ENCODE data around the gene TMEM106C. TPM values are rescaled to one million over a fixed set of nuclear protein-coding genes. Genes with fewer than 3 reads are reported as not detected.

Gene TMEM106C
- total and polyA plus RNA-seq, 7 experiments from 2014 or later = 20.7 to 120 (median 34.7) TPM

GRCh38 chr12:47935184-47935583 is 28.2 kb upstream of the TMEM106C start:
- H3K27me3 Mint-ChIP-seq = peaks cover 0 to 20% (median 4%) of the 10 kb centered on the region in 5 donors
- Histone ChIP-seq H3K27ac (ENCODE audit: low read depth, low read length) (no peak overlapping the region), H3K4me3 (ENCODE audit: low read length) (no peak overlapping the region), H3K9me3 (ENCODE audit: control insufficient read depth in 2 of 3, low read length in 3 of 3) (no peaks in the 10 kb centered on the region), H3K4me1 (ENCODE audit: control insufficient read depth in 2 of 2, insufficient read depth in 2 of 2, low read length in 2 of 2) (no peaks in the 10 kb centered on the region), H3K36me3 (ENCODE audit: control insufficient read depth in 2 of 3, insufficient read depth in 3 of 3, low read length in 3 of 3) (no peaks in the 10 kb centered on the region), H3K27me3 (ENCODE audit: control insufficient read depth in 2 of 2, insufficient read depth in 2 of 2, low read length in 2 of 2) (no peaks in the 10 kb centered on the region)
- no peak overlapping the region for H3K27ac Mint-ChIP-seq
- H3K4me1 Mint-ChIP-seq = peaks cover 0 to 3% (median 0%) of the 10 kb centered on the region in 7 donors
- ATAC-seq (no peak), DNase-seq (peak in 1 of 9 donors; percentile 8)
- ChIA-PET POLR2A (no interaction called here), CTCF (interaction anchor here (0.6 kb wide), 1 partner anchor 683 kb away, joined by 3 read pairs; no protein-coding TSS in a partner anchor)
- H3K4me3 Mint-ChIP-seq = no peak overlapping the region
- H3K9me3 Mint-ChIP-seq = no peaks in the 10 kb centered on the region
- H3K36me3 Mint-ChIP-seq = no peaks in the 10 kb centered on the region
- intact Hi-C loops (cut with micrococcal nuclease) = no loop called here

DNA sequence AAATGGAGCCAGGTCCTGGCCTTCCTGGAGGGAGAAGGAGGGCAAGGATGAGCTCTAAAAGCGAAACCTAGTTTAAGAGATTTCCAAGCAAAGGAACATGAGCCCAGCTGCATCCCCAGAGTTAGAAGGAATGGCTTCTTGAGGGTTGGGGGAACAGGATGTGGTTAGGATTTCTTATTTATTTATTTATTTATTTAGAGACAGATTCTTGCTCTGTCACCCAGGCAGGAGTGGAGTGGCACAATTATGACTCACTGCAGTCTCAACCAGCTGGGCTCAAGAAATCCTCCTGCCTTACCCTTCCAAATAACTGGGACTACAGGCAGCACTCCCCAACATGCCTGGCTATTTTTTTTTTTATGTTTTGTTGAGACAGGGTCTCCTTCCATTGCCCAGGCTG is 25.3 kb upstream of the TMEM106C start:
- no peaks in the 10 kb centered on the region for H3K9me3 ChIP-seq (ENCODE audit: control insufficient read depth in 2 of 3, low read length in 3 of 3)
- H3K4me3 ChIP-seq (ENCODE audit: low read length) = no peak overlapping the region
- H3K36me3 ChIP-seq (ENCODE audit: control insufficient read depth in 2 of 3, insufficient read depth in 3 of 3, low read length in 3 of 3) = no peaks in the 10 kb centered on the region
- POLR2A ChIA-PET = no interaction called here
- Mint-ChIP-seq H3K36me3 (no peaks in the 10 kb centered on the region), H3K27ac (no peak overlapping the region), H3K4me3 (no peak overlapping the region), H3K9me3 (no peaks in the 10 kb centered on the region), H3K4me1 (peaks cover 0 to 11% (median 6%) of the 10 kb centered on the region in 7 donors), H3K27me3 (peaks cover 5 to 20% (median 17%) of the 10 kb centered on the region in 5 donors)
- peak in 1 of 9 donors; percentile 8 for DNase-seq
- no peaks in the 10 kb centered on the region for H3K27me3 ChIP-seq (ENCODE audit: control insufficient read depth in 2 of 2, insufficient read depth in 2 of 2, low read length in 2 of 2)
- intact Hi-C loops (cut with micrococcal nuclease) = no loop called here
- no peak for ATAC-seq
- CTCF ChIA-PET = no interaction called here
- no peak overlapping the region for H3K27ac ChIP-seq (ENCODE audit: low read depth, low read length)
- H3K4me1 ChIP-seq (ENCODE audit: control insufficient read depth in 2 of 2, insufficient read depth in 2 of 2, low read length in 2 of 2) = no peaks in the 10 kb centered on the region

- H3K4me1 Mint-ChIP-seq = peaks cover 0 to 11% (median 6%) of the 10 kb centered on the region in 7 donors
- intact Hi-C loops (cut with micrococcal nuclease) = no loop called here
- ATAC-seq = no peak
Observed at GRCh38 chr12:47938594-47938993, 24.8 kb upstream of the TMEM106C start.

GRCh38 chr12:47939009-47939601 is 24.3 kb upstream of the TMEM106C start:
- Histone ChIP-seq H3K9me3 (ENCODE audit: control insufficient read depth in 2 of 3, low read length in 3 of 3) (no peaks in the 10 kb centered on the region), H3K4me3 (ENCODE audit: low read length) (no peak overlapping the region), H3K4me1 (ENCODE audit: control insufficient read depth in 2 of 2, insufficient read depth in 2 of 2, low read length in 2 of 2) (no peaks in the 10 kb centered on the region), H3K27ac (ENCODE audit: low read depth, low read length) (no peak overlapping the region), H3K27me3 (ENCODE audit: control insufficient read depth in 2 of 2, insufficient read depth in 2 of 2, low read length in 2 of 2) (no peaks in the 10 kb centered on the region), H3K36me3 (ENCODE audit: control insufficient read depth in 2 of 3, insufficient read depth in 3 of 3, low read length in 3 of 3) (no peaks in the 10 kb centered on the region)
- ATAC-seq (no peak), DNase-seq (no peak)
- peaks cover 5 to 26% (median 18%) of the 10 kb centered on the region in 5 donors for H3K27me3 Mint-ChIP-seq
- ChIA-PET POLR2A (no interaction called here), CTCF (no interaction called here)
- H3K36me3 Mint-ChIP-seq = no peaks in the 10 kb centered on the region
- H3K27ac Mint-ChIP-seq = peak overlapping the region in 1 of 9 donors; percentile 76
- no peaks in the 10 kb centered on the region for H3K9me3 Mint-ChIP-seq
- no peak overlapping the region for H3K4me3 Mint-ChIP-seq
- intact Hi-C loops (cut with micrococcal nuclease) = no loop called here
- H3K4me1 Mint-ChIP-seq = peaks cover 0 to 11% (median 6%) of the 10 kb centered on the region in 7 donors

More at GRCh38 chr12:47938594-47938993, 24.8 kb upstream of the TMEM106C start:
- no peaks in the 10 kb centered on the region for H3K36me3 ChIP-seq (ENCODE audit: control insufficient read depth in 2 of 3, insufficient read depth in 3 of 3, low read length in 3 of 3)
- DNase-seq = no peak
- H3K4me1 ChIP-seq (ENCODE audit: control insufficient read depth in 2 of 2, insufficient read depth in 2 of 2, low read length in 2 of 2) = no peaks in the 10 kb centered on the region
- H3K27me3 ChIP-seq (ENCODE audit: control insufficient read depth in 2 of 2, insufficient read depth in 2 of 2, low read length in 2 of 2) = no peaks in the 10 kb centered on the region
- POLR2A ChIA-PET = no interaction called here
- H3K9me3 ChIP-seq (ENCODE audit: control insufficient read depth in 2 of 3, low read length in 3 of 3) = no peaks in the 10 kb centered on the region
- CTCF ChIA-PET = no interaction called here
- Mint-ChIP-seq H3K36me3 (no peaks in the 10 kb centered on the region), H3K27ac (no peak overlapping the region), H3K27me3 (peaks cover 5 to 23% (median 18%) of the 10 kb centered on the region in 5 donors), H3K4me3 (no peak overlapping the region), H3K9me3 (no peaks in the 10 kb centered on the region)
- no peak overlapping the region for H3K27ac ChIP-seq (ENCODE audit: low read depth, low read length)
- H3K4me3 ChIP-seq (ENCODE audit: low read length) = no peak overlapping the region

GRCh38 chr12:47940773-47941474 is 22.5 kb upstream of the TMEM106C start:
- peaks cover 0 to 11% (median 6%) of the 10 kb centered on the region in 7 donors for H3K4me1 Mint-ChIP-seq
- POLR2A ChIA-PET = no interaction called here
- H3K27me3 ChIP-seq (ENCODE audit: control insufficient read depth in 2 of 2, insufficient read depth in 2 of 2, low read length in 2 of 2) = no peaks in the 10 kb centered on the region
- H3K4me1 ChIP-seq (ENCODE audit: control insufficient read depth in 2 of 2, insufficient read depth in 2 of 2, low read length in 2 of 2) = no peaks in the 10 kb centered on the region
- intact Hi-C loops (cut with micrococcal nuclease) = loop anchor here in 1 of 2 donors (5.0 kb wide), 1 partner anchor 676 kb away; no protein-coding TSS in a partner anchor
- DNase-seq (no peak), ATAC-seq (no peak)
- no peaks in the 10 kb centered on the region for H3K9me3 Mint-ChIP-seq
- H3K27ac Mint-ChIP-seq = peak overlapping the region in 2 of 9 donors; percentile 9 to 15
- H3K4me3 ChIP-seq (ENCODE audit: low read length) = no peak overlapping the region
- H3K36me3 ChIP-seq (ENCODE audit: control insufficient read depth in 2 of 3, insufficient read depth in 3 of 3, low read length in 3 of 3) = no peaks in the 10 kb centered on the region
- no peaks in the 10 kb centered on the region for H3K36me3 Mint-ChIP-seq
- H3K9me3 ChIP-seq (ENCODE audit: control insufficient read depth in 2 of 3, low read length in 3 of 3) = no peaks in the 10 kb centered on the region
- H3K27ac ChIP-seq (ENCODE audit: low read depth, low read length) = no peak overlapping the region
- peak overlapping the region in 1 of 10 donors; percentile 0 for H3K4me3 Mint-ChIP-seq
- CTCF ChIA-PET = interaction anchor here (0.6 to 1.0 kb wide), 2 partner anchors 55 to 200 kb away, joined by 3 to 4 read pairs; no protein-coding TSS in a partner anchor
- peaks cover 5 to 26% (median 18%) of the 10 kb centered on the region in 5 donors for H3K27me3 Mint-ChIP-seq

GRCh38 chr12:47941475-47941780 is 22.0 kb upstream of the TMEM106C start:
- Mint-ChIP-seq H3K4me1 (peaks cover 0 to 11% (median 6%) of the 10 kb centered on the region in 7 donors), H3K27ac (peak overlapping the region in 1 of 9 donors; percentile 9), H3K9me3 (no peaks in the 10 kb centered on the region), H3K4me3 (no peak overlapping the region), H3K27me3 (peaks cover 5 to 26% (median 20%) of the 10 kb centered on the region in 5 donors), H3K36me3 (no peaks in the 10 kb centered on the region)
- intact Hi-C loops (cut with micrococcal nuclease) = loop anchor here in 1 of 2 donors (5.0 kb wide), 1 partner anchor 676 kb away; no protein-coding TSS in a partner anchor
- H3K4me3 ChIP-seq (ENCODE audit: low read length) = no peak overlapping the region
- POLR2A ChIA-PET = no interaction called here
- no peak overlapping the region for H3K27ac ChIP-seq (ENCODE audit: low read depth, low read length)
- DNase-seq (no peak), ATAC-seq (no peak)
- no peaks in the 10 kb centered on the region for H3K27me3 ChIP-seq (ENCODE audit: control insufficient read depth in 2 of 2, insufficient read depth in 2 of 2, low read length in 2 of 2)
- H3K4me1 ChIP-seq (ENCODE audit: control insufficient read depth in 2 of 2, insufficient read depth in 2 of 2, low read length in 2 of 2) = no peaks in the 10 kb centered on the region
- H3K36me3 ChIP-seq (ENCODE audit: control insufficient read depth in 2 of 3, insufficient read depth in 3 of 3, low read length in 3 of 3) = no peaks in the 10 kb centered on the region
- CTCF ChIA-PET = interaction anchor here (1.0 kb wide), 1 partner anchor 200 kb away, joined by 3 read pairs; no protein-coding TSS in a partner anchor
- H3K9me3 ChIP-seq (ENCODE audit: control insufficient read depth in 2 of 3, low read length in 3 of 3) = no peaks in the 10 kb centered on the region

All from naive thymus-derived CD4-positive, alpha-beta T cell (primary cell).